SK-N-SH (cell line): ENCODE data around the gene SLAMF9. TPM values are rescaled to one million over a fixed set of nuclear protein-coding genes. Genes with fewer than 3 reads are reported as not detected.

Experiments
- CTCF ChIA-PET: fragments of 300-600, 350-600 bp; formaldehyde crosslinking; extraction: SDS; loops from one replicate; lab custom pipeline; 2021; lab: Yijun Ruan, JAX
- POLR2A ChIA-PET: fragments of 350-600 bp; sonication (Branson Sonifier 250); formaldehyde crosslinking; extraction: SDS; loops from one replicate; lab custom pipeline; 2020; ENCODE audit warnings: antibody characterized with exemption, inconsistent platforms; lab: Yijun Ruan, JAX
- DNase-seq: peaks from one replicate; pipeline ENCODE4 v3.0.0; 2012
- H2AFZ ChIP-seq: fragments of 200-600 bp; sonication (generic); 2 replicates; pipeline ENCODE4 v1.8.1; 2016; ENCODE audit warnings: antibody characterized with exemption, mild to moderate bottlenecking, low read depth
- H3F3A ChIP-seq: fragments of 200-600 bp; sonication (generic); replicated peaks from 2 replicates; pipeline ENCODE3; 2016; ENCODE audit warnings: antibody characterized with exemption, mild to moderate bottlenecking; ENCODE audit not compliant: insufficient read depth
- H3K27ac ChIP-seq, 2 experiments: fragments of 200-500 bp in 1 of 2; fragments of 200-600 bp in 1 of 2; sonication (Bioruptor generic) in 1 of 2; sonication (generic), shearing (Covaris generic) in 1 of 2; 2 replicates each; pipeline versions ENCODE4 v1.5.1 to v1.6.1; 2014 to 2016; ENCODE audit warnings: low read depth in 2 of 2, inconsistent platforms in 1 of 2, low read length in 1 of 2, mild to moderate bottlenecking in 1 of 2, mixed read lengths in 1 of 2
- H3K27me3 ChIP-seq: fragments of 200-600 bp; sonication (generic), shearing (Covaris generic); 2 replicates; pipeline ENCODE4 v1.6.1; 2016; ENCODE audit warnings: mixed run types; ENCODE audit not compliant: insufficient read depth
- H3K36me3 ChIP-seq, 2 experiments: fragments of 200-500 bp in 1 of 2; fragments of 200-600 bp in 1 of 2; sonication (Bioruptor generic) in 1 of 2; sonication (generic) in 1 of 2; replicated peaks in 1 of 2; 2 replicates each; pipeline versions ENCODE3 to v1.5.1; 2014 to 2016; ENCODE audit warnings: low read length in 1 of 2, mild to moderate bottlenecking in 1 of 2; ENCODE audit not compliant: insufficient read depth in 2 of 2, control insufficient read depth in 1 of 2
- H3K4me1 ChIP-seq, 2 experiments: fragments of 200-500 bp in 1 of 2; fragments of 200-600 bp in 1 of 2; sonication (Bioruptor generic) in 1 of 2; sonication (generic), shearing (Covaris generic) in 1 of 2; 2 replicates each; pipeline versions ENCODE4 v1.5.1 to v1.6.1; 2014 to 2016; ENCODE audit warnings: low read depth in 1 of 2, low read length in 1 of 2, mixed run types in 1 of 2; ENCODE audit not compliant: insufficient read depth in 2 of 2, control insufficient read depth in 1 of 2
- H3K4me2 ChIP-seq: fragments of 200-600 bp; sonication (generic), shearing (Covaris generic); 2 replicates; pipeline ENCODE4 v1.6.1; 2017; ENCODE audit warnings: mixed run types
- H3K4me3 ChIP-seq, 2 experiments: fragments of 200-500 bp in 1 of 2; fragments of 200-600 bp in 1 of 2; sonication (Bioruptor generic) in 1 of 2; sonication (generic), shearing (Covaris generic) in 1 of 2; 2 replicates each; pipeline versions ENCODE4 v1.5.1 to v1.8.1; 2014 to 2016; ENCODE audit warnings: low read depth in 2 of 2, inconsistent platforms in 1 of 2, low read length in 1 of 2, mild to moderate bottlenecking in 1 of 2, mixed read lengths in 1 of 2, moderate library complexity in 1 of 2
- H3K79me2 ChIP-seq: fragments of 200-600 bp; sonication (generic); 2 replicates; pipeline ENCODE4 v1.8.1; 2017; ENCODE audit warnings: mild to moderate bottlenecking; ENCODE audit not compliant: insufficient read depth
- H3K9ac ChIP-seq: fragments of 200-600 bp; sonication (generic); 2 replicates; pipeline ENCODE4 v1.6.1; 2017; ENCODE audit warnings: mixed run types
- H3K9me2 ChIP-seq: fragments of 200-600 bp; sonication (generic); 2 replicates; pipeline ENCODE4 v1.6.1; 2017; ENCODE audit warnings: mixed run types
- H3K9me3 ChIP-seq: fragments of 200-600 bp; sonication (generic); 2 replicates; pipeline ENCODE4 v1.6.1; 2017; ENCODE audit warnings: mixed run types, mild to moderate bottlenecking, moderate library complexity
- H4K20me1 ChIP-seq: fragments of 200-600 bp; sonication (generic); 2 replicates; pipeline ENCODE4 v1.6.1; 2017; ENCODE audit warnings: mild to moderate bottlenecking, mixed run types; ENCODE audit not compliant: insufficient read depth
- CTCF ChIP-seq: fragments of 200-600 bp; sonication (generic); IDR thresholded peaks from 2 replicates; pipeline ENCODE4 v1.6.1; 2017; ENCODE audit warnings: antibody characterized with exemption, mild to moderate bottlenecking, moderate library complexity
- EZH2phosphoT487 ChIP-seq: fragments of 200-600 bp; sonication (generic); IDR thresholded peaks from 2 replicates; pipeline ENCODE4 v1.6.1; 2017; ENCODE audit warnings: low read depth, mixed run types, mild to moderate bottlenecking, antibody characterized with exemption, moderate library complexity, borderline replicate concordance
- FOXJ3 ChIP-seq: sonication (generic); formaldehyde crosslinking; IDR thresholded peaks from 2 replicates; pipeline ENCODE4 v1.5.1; 2020; ENCODE audit warnings: mild to moderate bottlenecking, missing genetic modification reagents
- GABPA ChIP-seq: IDR thresholded peaks from 2 replicates; pipeline ENCODE4 v1.4.0; 2012; ENCODE audit warnings: low read depth, mild to moderate bottlenecking
- GATA2 ChIP-seq: sonication (generic); formaldehyde crosslinking; IDR thresholded peaks from 2 replicates; pipeline ENCODE4 v1.5.0; 2020; ENCODE audit warnings: mild to moderate bottlenecking, missing genetic modification reagents
- MAX ChIP-seq: IDR thresholded peaks from 2 replicates; pipeline ENCODE4 v1.4.0; 2012; ENCODE audit warnings: low read depth
- MXI1 ChIP-seq: IDR thresholded peaks from 2 replicates; pipeline ENCODE4 v1.6.1; 2012; ENCODE audit warnings: mild to moderate bottlenecking, low read depth, low read length, improper control_type of control experiment
- NFIC ChIP-seq: IDR thresholded peaks from 2 replicates; pipeline ENCODE4 v1.4.0; 2012; ENCODE audit warnings: borderline replicate concordance
- NRF1 ChIP-seq: IDR thresholded peaks from 2 replicates; pipeline ENCODE4 v1.6.1; 2012; ENCODE audit warnings: low read depth, mild to moderate bottlenecking, low read length
- PBX3 ChIP-seq: IDR thresholded peaks from 2 replicates; pipeline ENCODE4; 2012
- POLR2AphosphoS5 ChIP-seq: IDR thresholded peaks from 2 replicates; pipeline ENCODE4 v1.6.1; 2012; ENCODE audit warnings: low read depth, low read length
- RCOR1 ChIP-seq: fragments of 150-350 bp; IDR thresholded peaks from 2 replicates; pipeline ENCODE4 v1.6.1; 2017; ENCODE audit warnings: antibody characterized with exemption, low read length
- TAF1 ChIP-seq: IDR thresholded peaks from 2 replicates; pipeline ENCODE4 v1.6.1; 2012; ENCODE audit warnings: low read depth, mild to moderate bottlenecking, low read length, moderate library complexity, borderline replicate concordance
- TCF12 ChIP-seq: IDR thresholded peaks from 2 replicates; pipeline ENCODE4 v1.4.0; 2012
- TEAD4 ChIP-seq: IDR thresholded peaks from 2 replicates; pipeline ENCODE4 v1.4.0; 2012; ENCODE audit warnings: mild to moderate bottlenecking, borderline replicate concordance; ENCODE audit not compliant: insufficient read depth
- WGBS: methylation state at CpG from one replicate; pipeline ENCODE4 v1.1.6; 2017; ENCODE audit warnings: low lambda C conversion rate; 5-methylcytosine and 5-hydroxymethylcytosine counted together
- polyA plus RNA-seq, 3 experiments: library from polyadenylated mRNA; depleted of rRNA; stranded (reverse); fragments of >200 nt; gene quantifications; 2 replicates each; pipeline ENCODE4 v1.2.3, GENCODE V29; 2012

The SLAMF9 gene
- polyA plus RNA-seq, 1 of the 3 experiments (the other 2 are of a cell fraction): 0.12 TPM

DNA sequence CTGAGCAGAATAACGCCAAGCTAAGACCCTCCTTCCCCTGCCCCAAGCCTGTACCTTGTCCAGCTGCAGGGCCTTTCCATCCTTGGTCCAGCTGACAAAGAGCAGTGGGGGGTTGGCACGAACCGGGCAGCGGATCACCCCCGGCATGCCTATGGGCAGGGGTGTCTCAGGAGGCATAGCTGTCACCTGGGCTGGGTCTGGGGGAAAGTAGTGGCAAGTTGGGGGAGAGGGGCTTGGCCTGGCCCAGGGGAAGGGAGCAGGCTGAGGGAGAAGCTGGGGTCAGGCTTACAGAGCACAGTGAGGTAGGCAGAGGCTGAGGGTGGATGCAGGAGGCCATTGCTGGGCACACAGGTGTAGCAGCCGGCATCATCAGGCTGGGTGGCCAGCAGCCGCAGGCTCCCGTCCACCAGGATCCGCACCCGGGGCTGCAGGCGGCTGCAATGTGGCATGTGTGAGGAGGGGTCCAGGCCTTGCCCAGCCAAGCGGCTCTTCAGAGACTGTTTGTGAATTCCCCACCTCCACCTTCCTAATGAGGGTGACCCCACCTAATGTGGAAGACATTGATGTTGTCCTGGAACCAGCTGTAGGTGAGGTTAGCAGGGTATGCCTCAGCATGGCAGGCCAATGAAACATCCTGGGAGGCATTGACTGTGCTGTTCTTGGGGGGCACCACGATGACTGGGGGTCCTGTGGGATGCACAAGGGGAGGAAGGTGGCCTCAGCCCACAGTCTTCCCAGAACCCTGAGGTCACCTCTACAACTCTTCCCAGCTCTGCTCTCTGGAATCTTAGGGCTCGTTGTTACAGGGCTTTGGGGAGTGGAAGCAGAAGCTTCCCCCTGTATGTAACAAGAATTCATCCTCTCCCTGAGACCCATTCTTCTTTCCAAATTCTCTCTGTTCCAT, 19.6 kb downstream of the SLAMF9 start:
- no peaks in the 10 kb centered on the region for H3K27me3 ChIP-seq
- no peaks in the 10 kb centered on the region for H3K36me3 ChIP-seq
- no peaks in the 10 kb centered on the region for H3K79me2 ChIP-seq
- H3K9me3 ChIP-seq: no peaks in the 10 kb centered on the region
- no peak for TF ChIP-seq POLR2AphosphoS5
- TF ChIP-seq PBX3: no peak
- TF ChIP-seq EZH2phosphoT487: no peak
- no peak for TF ChIP-seq FOXJ3 (CRISPR knock-in tag)
- TF ChIP-seq TAF1: no peak
- TF ChIP-seq MAX: no peak
- no peak for TF ChIP-seq MXI1
- no peak for TF ChIP-seq NRF1
- TF ChIP-seq CTCF: no peak
- H3K27ac ChIP-seq: no peak overlapping the region
- H3K4me1 ChIP-seq: peaks cover 0 to 2% of the 10 kb centered on the region in 2 experiments; a peak in 1 of 4 replicates
- DNase-seq: no peak
- no peak overlapping the region for H3K9ac ChIP-seq
- ChIA-PET CTCF (interaction anchor here (0.6 to 22.3 kb wide), 14 partner anchors 7 to 357 kb away, joined by 3 to 460 read pairs (median 4); partner anchors contain the start of genes IGSF9 and TAGLN2), POLR2A (interaction anchor here (0.8 kb wide), 1 partner anchor 9 kb away, joined by 3 read pairs; no protein-coding TSS in a partner anchor)
- H3K4me2 ChIP-seq: no peak overlapping the region
- 84% methylated on average over 7 of the region's 14 CpGs for WGBS
- H4K20me1 ChIP-seq: no peaks in the 10 kb centered on the region
- no peak overlapping the region for H3K4me3 ChIP-seq
- H3F3A ChIP-seq: no peaks in the 10 kb centered on the region
- no peaks in the 10 kb centered on the region for H3K9me2 ChIP-seq
- H2AFZ ChIP-seq: no peak overlapping the region

- Histone ChIP-seq H4K20me1 (no peaks in the 10 kb centered on the region), H3K4me3 (no peak overlapping the region), H3K27me3 (no peaks in the 10 kb centered on the region), H3K27ac (no peak overlapping the region), H3K79me2 (no peaks in the 10 kb centered on the region), H3K4me2 (no peak overlapping the region), H3K36me3 (no peaks in the 10 kb centered on the region), H3F3A (no peaks in the 10 kb centered on the region), H3K9me3 (no peaks in the 10 kb centered on the region), H3K9ac (no peak overlapping the region), H3K9me2 (no peaks in the 10 kb centered on the region), H3K4me1 (peaks cover 0 to 2% of the 10 kb centered on the region in 2 experiments; a peak in 1 of 4 replicates), H2AFZ (no peak overlapping the region)
- no peak for DNase-seq
- TF ChIP-seq MXI1 (no peak), GATA2 (no peak), RCOR1 (no peak), TEAD4 (no peak), NFIC (no peak), TCF12 (no peak), GABPA (no peak)
- ChIA-PET CTCF (interaction anchor here (0.6 to 22.3 kb wide), 8 partner anchors 9 to 80 kb away, joined by 3 to 460 read pairs (median 4); partner anchors contain the start of genes IGSF9 and TAGLN2), POLR2A (interaction anchor here (1.0 kb wide), 1 partner anchor 10 kb away, joined by 3 read pairs; no protein-coding TSS in a partner anchor)
- 77% methylated on average over 4 of the region's 4 CpGs for WGBS
These were observed 20.7 kb downstream of the SLAMF9 start for GRCh38 chr1:159933347-159933746.
